Measurements from ENCODE around the gene PPP1R2B. TPM values are rescaled to one million over a fixed set of nuclear protein-coding genes. Genes with fewer than 3 reads are reported as not detected.

PPP1R2B gene
- total RNA-seq: under 0.01 TPM in 1 of 2 replicates, not detected in the other

GRCh38 chr5:156850206-156850751 is at the start of gene PPP1R2B:
PPP1R2B (plus strand) TSS chr5:156850295; CDS start chr5:156850563, 268 bp downstream.

Small RNAs within 50 kb of the gene (small RNA-seq; reads per million reads assigned to genes)
- gene RNU6-556P (ENCODE audit: low replicate concordance): not detected

Other genes with a start within 250 kb of the PPP1R2B start
- gene TIMD4, start 112.9 kb downstream of the PPP1R2B start, total RNA-seq: not detected in 2 replicates
- gene HAVCR1, start 208.8 kb downstream of the PPP1R2B start, total RNA-seq: 0.88 TPM in 1 of 2 replicates, not detected in the other

Measured in placental pericyte (primary cell).